UCSD-AML1 (cell line): ENCODE data around the gene ZIC5.

Experiments
- DNase-seq: peaks from one replicate; lab custom pipeline; 2025; ENCODE audit not compliant: unreplicated experiment; lab: John Stamatoyannopoulos, UW

Gene ZIC5

GRCh38 chr13:99976575-99976974 is 5.0 kb upstream of the ZIC5 start:
- no peak for DNase-seq

- no peak for DNase-seq
Measured at GRCh38 chr13:99975626-99976025, 4.1 kb upstream of the ZIC5 start.

GRCh38 chr13:99974939-99975561 is 3.5 kb upstream of the ZIC5 start:
- DNase-seq: no peak

- DNase-seq: no peak
Measured at GRCh38 chr13:99974296-99974938, 2.9 kb upstream of the ZIC5 start.

- no peak for DNase-seq
Measured at GRCh38 chr13:99973808-99974185, 2.2 kb upstream of the ZIC5 start.

- DNase-seq: no peak
Measured at GRCh38 chr13:99973163-99973807, 1.7 kb upstream of the ZIC5 start.

- DNase-seq: no peak
Measured at GRCh38 chr13:99972190-99972731, 694 bp upstream of the ZIC5 start.

GRCh38 chr13:99970651-99971575 is 654 bp downstream of the ZIC5 start:
- DNase-seq: no peak

GRCh38 chr13:99969919-99970650 is 1.5 kb downstream of the ZIC5 start:
- DNase-seq: no peak

GRCh38 chr13:99969453-99969918 is 2.1 kb downstream of the ZIC5 start:
- DNase-seq: no peak

GRCh38 chr13:99968521-99969452 is 2.8 kb downstream of the ZIC5 start:
- no peak for DNase-seq

- DNase-seq: no peak
Measured at GRCh38 chr13:99967869-99968520, 3.6 kb downstream of the ZIC5 start.

- DNase-seq: no peak
Measured at GRCh38 chr13:99967498-99967868, 4.1 kb downstream of the ZIC5 start.

GRCh38 chr13:99966064-99966805 is 5.3 kb downstream of the ZIC5 start:
- DNase-seq: no peak

- DNase-seq: no peak
Measured at GRCh38 chr13:99965329-99966000, 6.1 kb downstream of the ZIC5 start.

GRCh38 chr13:99963816-99964339 is 7.7 kb downstream of the ZIC5 start:
- no peak for DNase-seq

GRCh38 chr13:99962242-99962641 is 9.3 kb downstream of the ZIC5 start:
- no peak for DNase-seq
